Activated naive CD8-positive, alpha-beta T cell treated with anti-CD3 and anti-CD28 coated beads, Interleukin-2, amount 10 ng/mL, durations not matched to agents 7 days and 5 days (primary cell): ENCODE measurements around the gene NECTIN4. TPM values are rescaled to one million over a fixed set of nuclear protein-coding genes. Genes with fewer than 3 reads are reported as not detected.

Source experiments
- ATAC-seq: fragments of 150-1000 bp; cut with Tn5 transposase; one replicate; pipeline ENCODE4 v1.10.0; 2021; ENCODE audit warnings: low read depth, moderate library complexity
- POLR2A ChIA-PET: fragments of 350-600 bp; sonication (Branson Sonifier 250); formaldehyde crosslinking; loops from one replicate; lab custom pipeline; 2021; ENCODE audit warnings: antibody characterized with exemption; lab: Charles Lee
- DNase-seq: peaks from one replicate; pipeline ENCODE4 v3.0.0; 2021
- H3K27ac Mint-ChIP-seq: one replicate; pipeline ENCODE4 v1.8.0; 2022; ENCODE audit warnings: mild to moderate bottlenecking, mixed read lengths
- H3K27me3 Mint-ChIP-seq: one replicate; pipeline ENCODE4 v1.8.0; 2022; ENCODE audit warnings: mild to moderate bottlenecking, moderate library complexity, mixed read lengths
- H3K36me3 Mint-ChIP-seq: one replicate; pipeline ENCODE4 v1.8.0; 2021; ENCODE audit warnings: mild to moderate bottlenecking, mixed read lengths
- H3K4me1 Mint-ChIP-seq: one replicate; pipeline ENCODE4 v1.8.0; 2021; ENCODE audit warnings: mixed read lengths
- H3K4me3 Mint-ChIP-seq: one replicate; pipeline ENCODE4 v1.8.0; 2022; ENCODE audit warnings: mild to moderate bottlenecking, moderate library complexity, mixed read lengths
- H3K9me3 Mint-ChIP-seq: one replicate; pipeline ENCODE4 v1.8.0; 2021; ENCODE audit warnings: mixed read lengths
- total RNA-seq, 2 experiments: library from RNA; stranded (reverse); gene quantifications; one replicate each; pipeline ENCODE4 v1.2.3, GENCODE V29; 2021

Gene NECTIN4
- total RNA-seq, 2 experiments from 2014 or later = not detected

GRCh38 chr1:161098210-161099068 lies 9.1 kb upstream of the NECTIN4 start, which contains the start of gene KLHDC9:
Gene KLHDC9 (plus strand): TSS chr1:161098361. CDS start chr1:161098536, 175 bp downstream.
- peak; percentile 84 for ATAC-seq
- POLR2A ChIA-PET = interaction anchor here (0.6 to 7.0 kb wide), 17 partner anchors 19 to 350 kb away, joined by 3 to 118 read pairs (median 5); partner anchors contain the start of genes ARHGAP30, DEDD, F11R and NIT1
- peak within 1 kb of the TSS; percentile 90 for H3K27ac Mint-ChIP-seq

GRCh38 chr1:161096530-161096929 lies 7.2 kb upstream of the NECTIN4 start:
- H3K4me1 Mint-ChIP-seq = peaks cover 36% of the 10 kb centered on the region
- POLR2A ChIA-PET = interaction anchor here (1.0 to 7.0 kb wide), 6 partner anchors 28 to 99 kb away, joined by 3 to 118 read pairs (median 6); partner anchors contain the start of genes ARHGAP30, F11R and USF1

More at GRCh38 chr1:161098210-161099068, 9.1 kb upstream of the NECTIN4 start, which contains the start of gene KLHDC9:
- Mint-ChIP-seq H3K4me1 (peaks cover 21% of the 10 kb centered on the region), H3K4me3 (peak within 1 kb of the TSS; percentile 94), H3K36me3 (peaks cover 1% of the 10 kb centered on the region), H3K27me3 (no peaks in the 10 kb centered on the region), H3K9me3 (no peaks in the 10 kb centered on the region)
- peak; percentile 82 for DNase-seq

DNA sequence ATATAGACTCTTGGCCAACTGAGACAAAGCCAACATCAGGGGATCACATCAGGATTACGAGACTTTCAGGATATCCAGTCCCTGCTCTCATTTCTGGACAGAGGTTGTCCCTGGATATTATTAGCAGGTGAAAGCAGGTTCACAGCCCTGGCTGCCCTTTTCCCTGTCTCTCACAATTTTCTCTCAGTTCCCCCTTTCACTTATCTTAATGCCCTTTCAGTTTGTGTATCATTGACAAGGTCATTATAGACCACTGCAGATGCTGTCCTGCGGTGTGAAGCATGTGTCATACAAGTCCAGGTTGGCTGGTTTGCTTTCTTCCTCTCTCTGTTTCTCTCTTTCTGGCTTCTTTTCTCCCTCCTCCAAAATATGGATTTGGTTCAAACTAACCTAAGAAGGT lies 6.7 kb upstream of the NECTIN4 start:
- DNase-seq (peak; percentile 3), ATAC-seq (no peak)
- H3K27ac Mint-ChIP-seq = no peak overlapping the region
- no peaks in the 10 kb centered on the region for H3K9me3 Mint-ChIP-seq
- H3K27me3 Mint-ChIP-seq = no peaks in the 10 kb centered on the region
- H3K4me1 Mint-ChIP-seq = peaks cover 37% of the 10 kb centered on the region
- H3K4me3 Mint-ChIP-seq = no peak overlapping the region
- POLR2A ChIA-PET = interaction anchor here (7.0 kb wide), 1 partner anchor 27 kb away, joined by 118 read pairs; the partner anchor contains the start of gene ARHGAP30
- H3K36me3 Mint-ChIP-seq = no peaks in the 10 kb centered on the region

More at GRCh38 chr1:161096530-161096929, 7.2 kb upstream of the NECTIN4 start:
- Mint-ChIP-seq H3K36me3 (no peaks in the 10 kb centered on the region), H3K4me3 (no peak overlapping the region), H3K9me3 (no peaks in the 10 kb centered on the region), H3K27me3 (no peaks in the 10 kb centered on the region), H3K27ac (no peak overlapping the region)
- DNase-seq (peak; percentile 14), ATAC-seq (no peak)

DNA sequence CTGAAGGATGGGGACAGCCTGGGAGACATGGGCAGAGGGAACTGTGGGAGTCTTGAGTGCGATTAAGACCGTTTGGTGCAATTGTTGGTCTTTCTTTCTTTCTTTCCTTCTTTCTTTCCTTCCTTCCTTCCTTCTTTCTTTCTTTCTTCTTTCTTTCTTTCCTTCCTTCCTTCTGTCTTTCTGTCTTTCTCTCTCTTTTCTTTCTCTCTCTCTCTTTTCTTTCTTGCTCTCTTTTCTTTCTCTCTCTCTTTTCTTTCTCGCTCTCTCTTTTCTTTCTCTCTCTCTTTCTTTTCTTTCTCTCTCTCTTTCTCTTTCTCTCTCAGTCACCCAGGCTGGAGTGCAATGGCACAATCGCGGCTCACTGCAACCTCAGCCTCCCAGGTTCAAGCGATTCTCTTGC lies 5.9 kb upstream of the NECTIN4 start:
- ATAC-seq = no peak

DNA sequence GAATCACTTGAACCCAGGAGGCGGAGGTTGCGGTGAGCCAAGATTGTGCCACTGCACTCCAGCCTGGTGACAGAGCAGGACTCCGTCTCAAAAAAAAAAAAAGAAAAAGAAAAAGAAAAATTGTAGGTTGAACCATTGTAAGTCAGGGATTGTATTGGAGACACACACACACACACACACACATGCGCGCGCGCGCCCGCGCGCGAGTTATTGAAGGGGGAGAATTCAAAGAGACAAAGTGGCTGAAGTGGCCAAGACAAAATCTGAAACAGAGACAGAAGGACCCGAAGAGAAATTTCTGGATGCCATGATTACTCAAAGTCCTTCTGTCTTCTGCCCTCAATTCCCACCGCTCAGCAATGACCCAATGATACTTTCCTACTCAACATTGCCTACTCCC lies 5.1 kb upstream of the NECTIN4 start:
- ATAC-seq (no peak), DNase-seq (peak; percentile 19)
- H3K9me3 Mint-ChIP-seq = no peaks in the 10 kb centered on the region
- no peak overlapping the region for H3K4me3 Mint-ChIP-seq
- no peaks in the 10 kb centered on the region for H3K27me3 Mint-ChIP-seq
- peaks cover 45% of the 10 kb centered on the region for H3K4me1 Mint-ChIP-seq
- H3K27ac Mint-ChIP-seq = no peak overlapping the region
- H3K36me3 Mint-ChIP-seq = no peaks in the 10 kb centered on the region
- POLR2A ChIA-PET = interaction anchor here (0.7 to 7.0 kb wide), 2 partner anchors 20 to 25 kb away, joined by 3 to 118 read pairs; partner anchors contain the start of gene ARHGAP30

More for the DNA sequence above, 5.9 kb upstream of the NECTIN4 start:
- Mint-ChIP-seq H3K4me1 (peaks cover 45% of the 10 kb centered on the region), H3K27ac (no peak overlapping the region), H3K36me3 (no peaks in the 10 kb centered on the region), H3K4me3 (no peak overlapping the region), H3K27me3 (no peaks in the 10 kb centered on the region), H3K9me3 (no peaks in the 10 kb centered on the region)
- no peak for DNase-seq
- POLR2A ChIA-PET = interaction anchor here (7.0 kb wide), 1 partner anchor 26 kb away, joined by 118 read pairs; the partner anchor contains the start of gene ARHGAP30

DNA sequence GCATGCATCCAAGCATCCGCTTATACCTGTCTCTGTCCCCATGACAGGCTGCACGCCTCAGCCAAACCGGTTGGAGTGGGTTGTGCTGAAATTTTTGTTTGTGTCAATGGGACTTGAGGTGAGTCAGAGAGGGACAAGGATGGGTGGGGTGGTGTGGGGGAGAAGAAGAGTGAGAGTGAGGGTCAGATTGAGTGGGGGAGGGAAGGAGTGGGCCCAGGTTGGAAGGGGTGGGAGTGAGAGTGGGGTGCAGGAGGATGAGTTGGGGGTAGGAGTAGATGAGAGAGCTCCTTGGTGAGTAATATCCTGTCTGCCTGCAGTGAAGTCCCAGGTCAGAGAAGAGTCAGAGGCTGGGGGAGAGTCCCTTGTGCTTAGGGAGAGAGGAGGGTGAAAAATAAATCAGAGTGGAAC lies 3.3 kb upstream of the NECTIN4 start:
- POLR2A ChIA-PET = interaction anchor here (0.5 to 1.0 kb wide), 4 partner anchors 21 to 32 kb away, joined by 3 to 5 read pairs (median 4); partner anchors contain the start of gene ARHGAP30
- Mint-ChIP-seq H3K36me3 (no peaks in the 10 kb centered on the region), H3K4me3 (no peak overlapping the region), H3K27ac (peak overlapping the region; percentile 41), H3K27me3 (no peaks in the 10 kb centered on the region), H3K4me1 (peaks cover 41% of the 10 kb centered on the region), H3K9me3 (no peaks in the 10 kb centered on the region)
- DNase-seq = peak; percentile 28
- peak; percentile 80 for ATAC-seq

- no peak for ATAC-seq
- H3K36me3 Mint-ChIP-seq = no peaks in the 10 kb centered on the region
- DNase-seq = peak; percentile 12
- POLR2A ChIA-PET = interaction anchor here (0.5 to 1.0 kb wide), 3 partner anchors 20 to 32 kb away, joined by 4 to 5 read pairs (median 5); no protein-coding TSS in a partner anchor
- no peak overlapping the region for H3K27ac Mint-ChIP-seq
- H3K4me1 Mint-ChIP-seq = peaks cover 34% of the 10 kb centered on the region
- H3K27me3 Mint-ChIP-seq = no peaks in the 10 kb centered on the region
- H3K4me3 Mint-ChIP-seq = no peak overlapping the region
- H3K9me3 Mint-ChIP-seq = no peaks in the 10 kb centered on the region
Measured at GRCh38 chr1:161091796-161092507, 2.6 kb upstream of the NECTIN4 start.

GRCh38 chr1:161091093-161091492 lies 1.7 kb upstream of the NECTIN4 start:
- Mint-ChIP-seq H3K4me3 (no peak overlapping the region), H3K36me3 (no peaks in the 10 kb centered on the region), H3K27ac (no peak overlapping the region), H3K9me3 (no peaks in the 10 kb centered on the region), H3K27me3 (no peaks in the 10 kb centered on the region), H3K4me1 (peaks cover 32% of the 10 kb centered on the region)
- DNase-seq (peak; percentile 15), ATAC-seq (no peak)
- POLR2A ChIA-PET = no interaction called here

GRCh38 chr1:161090617-161091016 lies 1.3 kb upstream of the NECTIN4 start:
- Mint-ChIP-seq H3K9me3 (no peaks in the 10 kb centered on the region), H3K27ac (peak overlapping the region; percentile 5), H3K4me1 (peaks cover 32% of the 10 kb centered on the region), H3K27me3 (no peaks in the 10 kb centered on the region), H3K36me3 (no peaks in the 10 kb centered on the region), H3K4me3 (no peak overlapping the region)
- DNase-seq (no peak), ATAC-seq (no peak)
- POLR2A ChIA-PET = no interaction called here

DNA sequence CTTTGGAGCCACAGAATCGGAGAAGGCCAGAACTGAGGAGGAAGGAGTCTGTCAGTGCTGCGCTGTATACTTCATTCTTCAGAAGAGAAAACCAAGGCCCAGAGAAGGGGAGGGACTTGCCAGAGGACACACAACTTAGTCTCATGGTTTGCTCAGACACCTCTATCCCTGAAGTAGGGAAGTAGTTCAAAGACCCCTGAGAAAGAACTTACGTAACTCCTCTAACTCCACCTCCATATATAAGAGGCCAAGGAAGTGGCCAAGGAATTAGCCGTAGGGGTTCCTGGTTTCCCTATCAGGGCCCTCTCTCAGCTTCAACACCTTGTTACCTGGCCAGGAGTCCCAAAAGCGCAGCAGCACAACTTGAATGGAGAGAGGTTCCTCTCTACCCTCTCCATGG lies 580 bp upstream of the NECTIN4 start:
- Mint-ChIP-seq H3K36me3 (no peaks in the 10 kb centered on the region), H3K4me3 (no peak overlapping the region), H3K4me1 (peaks cover 30% of the 10 kb centered on the region), H3K27me3 (no peaks in the 10 kb centered on the region), H3K27ac (no peak overlapping the region), H3K9me3 (no peaks in the 10 kb centered on the region)
- POLR2A ChIA-PET = interaction anchor here (0.5 kb wide), 1 partner anchor 24 kb away, joined by 3 read pairs; no protein-coding TSS in a partner anchor
- ATAC-seq (no peak), DNase-seq (peak; percentile 15)

- Mint-ChIP-seq H3K27ac (peak overlapping the region; percentile 42), H3K36me3 (no peaks in the 10 kb centered on the region), H3K27me3 (no peaks in the 10 kb centered on the region), H3K9me3 (no peaks in the 10 kb centered on the region), H3K4me1 (peaks cover 29% of the 10 kb centered on the region), H3K4me3 (no peak overlapping the region)
- POLR2A ChIA-PET = no interaction called here
- peak; percentile 17 for DNase-seq
- ATAC-seq = no peak
Measured at GRCh38 chr1:161088587-161089110, 709 bp downstream of the NECTIN4 start.

DNA sequence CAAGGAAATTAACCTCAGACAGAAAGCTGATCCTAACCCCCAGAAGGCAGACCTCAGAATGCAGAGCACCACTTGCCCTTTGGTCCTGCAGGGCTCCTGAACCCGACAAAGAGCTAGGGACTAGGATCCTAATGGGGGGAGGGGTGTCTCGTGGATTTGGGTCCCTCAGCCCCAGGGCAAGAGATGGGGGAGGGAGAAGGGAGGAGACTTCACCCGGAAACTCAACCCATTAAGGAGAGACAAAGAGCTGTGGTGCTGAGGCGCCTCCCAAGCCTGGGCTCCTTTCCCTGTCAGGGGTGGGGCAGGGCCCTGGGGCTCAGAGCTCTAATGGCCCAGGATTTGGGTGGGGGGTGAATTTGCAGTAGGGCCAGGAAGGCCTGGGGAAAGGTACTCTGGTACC lies 2.9 kb downstream of the NECTIN4 start:
- Mint-ChIP-seq H3K9me3 (no peaks in the 10 kb centered on the region), H3K4me3 (no peak overlapping the region), H3K27me3 (no peaks in the 10 kb centered on the region), H3K4me1 (peaks cover 16% of the 10 kb centered on the region), H3K27ac (no peak overlapping the region), H3K36me3 (no peaks in the 10 kb centered on the region)
- POLR2A ChIA-PET = interaction anchor here (0.7 to 1.2 kb wide), 3 partner anchors 11 to 20 kb away, joined by 3 to 4 read pairs (median 3); no protein-coding TSS in a partner anchor
- no peak for DNase-seq
- ATAC-seq = no peak
